Uterus (tissue), 4 donors: ENCODE results near the gene ARHGAP18. TPM values are rescaled to one million over a fixed set of nuclear protein-coding genes. Genes with fewer than 3 reads are reported as not detected.

Source experiments
- DNase-seq, 2 donors: peaks; one replicate each; pipeline ENCODE4 v3.0.0-alpha.2; 2019 to 2020
- H3K27ac ChIP-seq, 2 donors: fragments of 200-600 bp; sonication (generic); 1 replicate in 1 of 2; 2 replicates in 1 of 2; pipeline ENCODE4 v1.5.1; 2016 to 2018
- H3K27me3 ChIP-seq, 2 donors: fragments of 200-600 bp; sonication (generic); one replicate each; pipeline ENCODE4 v1.5.1; 2018 to 2019; ENCODE audit warnings: control low read depth in 1 of 2
- H3K36me3 ChIP-seq, 2 donors: fragments of 200-600 bp; sonication (generic); one replicate each; pipeline ENCODE4 v1.5.1; 2019; ENCODE audit warnings: control low read depth in 1 of 2
- H3K4me1 ChIP-seq, 2 donors: fragments of 200-600 bp; sonication (generic); one replicate each; pipeline ENCODE4 v1.5.1; 2018 to 2019; ENCODE audit warnings: control low read depth in 1 of 2
- H3K4me3 ChIP-seq, 2 donors: fragments of 200-600 bp; sonication (generic); 1 replicate in 1 of 2; 2 replicates in 1 of 2; pipeline ENCODE4 v1.5.1; 2018 to 2019; ENCODE audit warnings: mild to moderate bottlenecking in 1 of 2
- H3K9me3 ChIP-seq, 2 donors: fragments of 200-600 bp; sonication (generic); one replicate each; pipeline ENCODE4 v1.5.1; 2019; ENCODE audit warnings: control low read depth in 1 of 2
- POLR2A ChIP-seq, 2 donors: fragments of 450-650 bp; IDR thresholded peaks; one replicate each; pipeline ENCODE4 v1.6.1; 2016; ENCODE audit warnings: antibody characterized with exemption in 2 of 2, mild to moderate bottlenecking in 1 of 2, moderate library complexity in 1 of 2
- intact Hi-C: fragments of 100-400 bp; cut with DNase I; formaldehyde crosslinking; loops from one replicate; pipeline ENCODE4 v1.15.1; 2023; ENCODE audit warnings: low total_unique reads
- total RNA-seq, 4 donors: library from RNA; depleted of rRNA in 3 of 4; stranded (reverse); fragments of >200 nt in 3 of 4; gene quantifications; one replicate each; pipeline versions ENCODE4 v1.1.0 to v1.2.4, GENCODE V29; 2014 to 2023
- TF ChIP-seq, protein P1 (sequence below), 4 experiments: fragments of 200-600 bp in 2 of 4; fragments of 450-650 bp in 2 of 4; sonication (generic) in 2 of 4; IDR thresholded peaks; one replicate each; pipeline ENCODE4 v1.5.1; 2016 to 2019; ENCODE audit warnings: antibody characterized with exemption in 4 of 4, mild to moderate bottlenecking in 2 of 4, moderate library complexity in 1 of 4
- donor health status: DM: yes; HTN: yes; CAD: no.

Gene ARHGAP18
- total RNA-seq, 4 donors from 2014 or later, result 6.3 to 36.7 (median 15.4) TPM

DNA sequence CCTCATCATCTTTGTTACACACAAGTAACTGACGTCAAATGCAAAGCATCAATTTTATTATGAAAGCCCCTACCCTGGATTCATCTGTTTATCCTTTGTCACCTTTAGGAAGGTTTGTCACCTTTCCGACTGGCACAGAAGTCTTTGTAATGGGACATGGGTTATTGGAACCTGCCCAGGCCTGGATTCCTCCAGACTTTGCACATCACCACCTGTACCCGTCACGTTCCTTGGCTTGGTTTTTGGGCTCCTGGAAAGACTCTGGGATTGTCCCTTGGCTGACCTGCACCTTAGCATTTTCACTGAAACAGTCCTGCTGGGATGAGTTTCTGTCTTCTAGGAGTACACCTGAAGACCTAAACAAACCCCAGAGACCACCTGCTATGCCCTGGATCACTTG is 15.4 kb upstream of the ARHGAP18 start:
- intact Hi-C loops, result no loop called here
- TF ChIP-seq, protein P1, sequence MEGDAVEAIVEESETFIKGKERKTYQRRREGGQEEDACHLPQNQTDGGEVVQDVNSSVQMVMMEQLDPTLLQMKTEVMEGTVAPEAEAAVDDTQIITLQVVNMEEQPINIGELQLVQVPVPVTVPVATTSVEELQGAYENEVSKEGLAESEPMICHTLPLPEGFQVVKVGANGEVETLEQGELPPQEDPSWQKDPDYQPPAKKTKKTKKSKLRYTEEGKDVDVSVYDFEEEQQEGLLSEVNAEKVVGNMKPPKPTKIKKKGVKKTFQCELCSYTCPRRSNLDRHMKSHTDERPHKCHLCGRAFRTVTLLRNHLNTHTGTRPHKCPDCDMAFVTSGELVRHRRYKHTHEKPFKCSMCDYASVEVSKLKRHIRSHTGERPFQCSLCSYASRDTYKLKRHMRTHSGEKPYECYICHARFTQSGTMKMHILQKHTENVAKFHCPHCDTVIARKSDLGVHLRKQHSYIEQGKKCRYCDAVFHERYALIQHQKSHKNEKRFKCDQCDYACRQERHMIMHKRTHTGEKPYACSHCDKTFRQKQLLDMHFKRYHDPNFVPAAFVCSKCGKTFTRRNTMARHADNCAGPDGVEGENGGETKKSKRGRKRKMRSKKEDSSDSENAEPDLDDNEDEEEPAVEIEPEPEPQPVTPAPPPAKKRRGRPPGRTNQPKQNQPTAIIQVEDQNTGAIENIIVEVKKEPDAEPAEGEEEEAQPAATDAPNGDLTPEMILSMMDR (IDR thresholded peaks at IDR 0.05), result no peak
- TF ChIP-seq POLR2A (IDR thresholded peaks at IDR 0.05), result no peak
- no peaks in the 10 kb centered on the region for H3K27me3 ChIP-seq

DNA sequence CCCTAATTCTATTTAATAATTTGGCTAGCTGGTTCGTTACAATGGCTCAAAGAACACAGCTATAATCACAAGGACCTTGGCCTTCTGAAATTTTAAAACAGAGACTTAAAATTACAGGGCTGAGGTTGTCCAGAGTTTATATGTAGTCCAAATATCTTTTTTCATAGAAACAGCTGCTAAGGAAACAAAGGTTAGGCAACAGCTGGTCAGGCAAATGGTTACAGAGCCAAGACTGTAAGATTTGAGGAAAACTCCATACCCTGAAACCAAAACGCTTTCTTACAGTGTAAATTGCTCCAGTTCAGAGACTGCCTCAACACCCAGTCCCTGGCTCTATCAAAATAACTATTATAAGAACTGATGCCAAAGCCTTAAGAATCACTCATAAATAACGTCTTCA is 9.7 kb upstream of the ARHGAP18 start:
- H3K36me3 ChIP-seq, result no peaks in the 10 kb centered on the region
- no peak overlapping the region for H3K27ac ChIP-seq
- no peaks in the 10 kb centered on the region for H3K9me3 ChIP-seq
- DNase-seq, result no peak
- H3K4me1 ChIP-seq, result no peaks in the 10 kb centered on the region
- no peaks in the 10 kb centered on the region for H3K27me3 ChIP-seq
- TF ChIP-seq, protein P1 (IDR thresholded peaks at IDR 0.05), result no peak
- TF ChIP-seq POLR2A (IDR thresholded peaks at IDR 0.05), result no peak
- intact Hi-C loops, result no loop called here
- no peak overlapping the region for H3K4me3 ChIP-seq

More for the DNA sequence above, 15.4 kb upstream of the ARHGAP18 start:
- no peaks in the 10 kb centered on the region for H3K36me3 ChIP-seq
- no peak overlapping the region for H3K27ac ChIP-seq
- H3K9me3 ChIP-seq, result no peaks in the 10 kb centered on the region
- no peaks in the 10 kb centered on the region for H3K4me1 ChIP-seq
- no peak for DNase-seq
- no peak overlapping the region for H3K4me3 ChIP-seq

DNA sequence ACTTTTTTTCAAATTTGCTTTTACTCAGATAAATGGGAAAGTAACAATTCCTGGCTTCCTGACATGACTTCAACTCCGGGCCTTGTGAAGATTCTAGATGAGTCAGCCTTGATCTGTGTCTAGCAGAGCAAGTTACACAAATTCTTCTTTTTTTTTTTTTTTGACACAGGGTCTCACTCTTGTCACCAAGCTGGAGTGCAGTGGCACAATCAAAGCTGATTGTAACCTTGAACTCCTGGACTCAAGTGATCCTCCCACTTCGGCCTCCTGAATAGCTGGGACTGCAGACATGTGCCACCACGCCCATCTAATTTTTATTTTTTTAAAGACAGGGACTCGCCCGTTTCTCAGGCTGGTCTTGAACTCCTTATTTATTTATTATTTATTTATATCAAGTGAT is 7.3 kb upstream of the ARHGAP18 start:
- Histone ChIP-seq H3K27me3 (no peaks in the 10 kb centered on the region), H3K9me3 (no peaks in the 10 kb centered on the region), H3K4me1 (no peaks in the 10 kb centered on the region), H3K36me3 (no peaks in the 10 kb centered on the region), H3K27ac (no peak overlapping the region), H3K4me3 (no peak overlapping the region)
- intact Hi-C loops, result no loop called here
- no peak for DNase-seq
- TF ChIP-seq, protein P1 (IDR thresholded peaks at IDR 0.05), result no peak
- TF ChIP-seq POLR2A (IDR thresholded peaks at IDR 0.05), result no peak

DNA sequence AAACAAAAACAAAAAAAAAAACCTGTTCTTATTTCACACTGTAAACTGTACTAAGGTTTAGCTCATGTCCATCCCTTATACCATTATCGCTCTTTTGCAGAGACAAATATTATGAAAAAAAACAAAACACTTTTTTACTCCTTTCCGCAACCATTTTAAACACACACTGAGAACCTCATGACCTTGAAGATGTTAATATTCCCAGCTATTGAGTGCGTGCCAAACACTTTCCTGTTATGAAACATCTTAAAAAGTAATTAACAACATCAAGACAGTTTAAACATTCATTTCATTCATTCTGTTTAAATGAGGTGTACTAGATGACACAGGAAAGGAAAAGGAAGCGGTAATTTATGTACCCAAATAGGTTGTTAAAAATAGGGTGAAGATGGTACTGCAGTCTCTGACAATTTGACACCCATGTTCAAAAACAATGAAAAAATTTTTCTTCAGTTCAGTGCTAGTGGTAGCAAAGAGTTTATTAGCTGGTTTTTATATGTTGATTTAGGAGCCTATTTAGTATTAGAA is 3.9 kb upstream of the ARHGAP18 start:
- no peak for TF ChIP-seq POLR2A (IDR thresholded peaks at IDR 0.05)
- TF ChIP-seq, protein P1 (IDR thresholded peaks at IDR 0.05), result no peak
- Histone ChIP-seq H3K36me3 (no peaks in the 10 kb centered on the region), H3K4me3 (no peak overlapping the region), H3K4me1 (no peaks in the 10 kb centered on the region), H3K27ac (peak overlapping the region in 1 of 2 donors; percentile 22), H3K27me3 (no peaks in the 10 kb centered on the region), H3K9me3 (no peaks in the 10 kb centered on the region)
- intact Hi-C loops, result no loop called here
- no peak for DNase-seq

DNA sequence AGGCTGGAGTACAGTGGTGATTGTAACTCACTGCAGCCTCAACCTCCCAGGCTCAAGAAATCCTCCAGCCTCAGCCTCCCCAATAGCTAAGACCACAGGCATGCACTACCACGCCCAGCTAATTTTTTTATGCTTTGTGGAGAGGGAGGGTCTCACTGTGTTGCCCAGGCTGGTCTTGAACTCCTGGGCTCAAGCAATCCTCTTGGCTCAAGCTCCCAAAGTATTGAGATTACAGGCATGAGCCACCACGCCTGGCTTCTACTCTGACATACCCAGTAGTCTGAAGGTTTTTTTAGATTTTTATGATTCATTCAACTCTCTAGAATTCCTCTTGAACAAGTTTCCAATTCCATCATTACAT is 1.3 kb upstream of the ARHGAP18 start:
- no peaks in the 10 kb centered on the region for H3K9me3 ChIP-seq
- H3K4me1 ChIP-seq, result no peaks in the 10 kb centered on the region
- no peak for TF ChIP-seq POLR2A (IDR thresholded peaks at IDR 0.05)
- TF ChIP-seq, protein P1 (IDR thresholded peaks at IDR 0.05), result no peak
- H3K27me3 ChIP-seq, result no peaks in the 10 kb centered on the region
- intact Hi-C loops, result no loop called here
- no peak overlapping the region for H3K27ac ChIP-seq
- no peak overlapping the region for H3K4me3 ChIP-seq
- no peak for DNase-seq
- H3K36me3 ChIP-seq, result no peaks in the 10 kb centered on the region
